Stimulated activated CD4-positive, alpha-beta T cell treated with anti-CD3 and anti-CD28 coated beads, Interleukin-1b, Interleukin-23, amount 100 ng/mL, for 4 hours (primary cell): ENCODE measurements around the gene SKIL.

Source experiments
- DNase-seq, 2 donors: peaks; one replicate each; pipeline ENCODE4 v3.0.0-alpha.2; 2020; ENCODE audit warnings: low read depth in 2 of 2

Gene SKIL

GRCh38 chr3:170397685-170398084 is 40.2 kb downstream of the SKIL start:
- no peak for DNase-seq

- no peak for DNase-seq
Observed at GRCh38 chr3:170405101-170405500, 47.6 kb downstream of the SKIL start.

GRCh38 chr3:170410428-170411029 is 53.0 kb downstream of the SKIL start:
- DNase-seq: no peak

GRCh38 chr3:170413291-170413690 is 55.8 kb downstream of the SKIL start:
- no peak for DNase-seq

GRCh38 chr3:170414202-170414663 is 56.7 kb downstream of the SKIL start:
- peak in 1 of 2 donors; percentile 15 for DNase-seq

GRCh38 chr3:170417090-170417489 is 59.6 kb downstream of the SKIL start:
- no peak for DNase-seq

GRCh38 chr3:170418422-170419398 is 61.2 kb downstream of the SKIL start, which contains the start of gene CLDN11:
CLDN11 (plus strand) TSS chr3:170418868; CDS start chr3:170419067, 199 bp downstream.
- no peak for DNase-seq

- no peak for DNase-seq
Observed at GRCh38 chr3:170419557-170420087, 62.1 kb downstream of the SKIL start.

GRCh38 chr3:170420307-170420821 is 62.8 kb downstream of the SKIL start:
- no peak for DNase-seq

GRCh38 chr3:170421111-170421641 is 63.7 kb downstream of the SKIL start:
- DNase-seq: no peak

GRCh38 chr3:170421758-170422157 is 64.2 kb downstream of the SKIL start:
- DNase-seq: no peak

GRCh38 chr3:170423001-170423615 is 65.6 kb downstream of the SKIL start:
- DNase-seq: no peak

- DNase-seq: no peak
Observed at GRCh38 chr3:170424879-170425278, 67.4 kb downstream of the SKIL start.

GRCh38 chr3:170425491-170426239 is 68.2 kb downstream of the SKIL start:
- DNase-seq: no peak

- no peak for DNase-seq
Observed at GRCh38 chr3:170426240-170426797, 68.8 kb downstream of the SKIL start.

- DNase-seq: no peak
Observed at GRCh38 chr3:170428095-170428494, 70.6 kb downstream of the SKIL start.

GRCh38 chr3:170429050-170429449 is 71.5 kb downstream of the SKIL start:
- DNase-seq: no peak

GRCh38 chr3:170431054-170431453 is 73.5 kb downstream of the SKIL start:
- no peak for DNase-seq

GRCh38 chr3:170432416-170432815 is 74.9 kb downstream of the SKIL start:
- DNase-seq: no peak

- no peak for DNase-seq
Observed at GRCh38 chr3:170436697-170437096, 79.2 kb downstream of the SKIL start.

- DNase-seq: no peak
Observed at GRCh38 chr3:170437176-170437575, 79.7 kb downstream of the SKIL start.
